Uterus (tissue), 4 donors: ENCODE results near the gene STARD7. TPM values are rescaled to one million over a fixed set of nuclear protein-coding genes. Genes with fewer than 3 reads are reported as not detected.

Experiments
- DNase-seq, 2 donors: peaks; one replicate each; pipeline ENCODE4 v3.0.0-alpha.2; 2019 to 2020
- H3K27ac ChIP-seq, 2 donors: fragments of 200-600 bp; sonication (generic); 1 replicate in 1 of 2; 2 replicates in 1 of 2; pipeline ENCODE4 v1.5.1; 2016 to 2018
- H3K27me3 ChIP-seq, 2 donors: fragments of 200-600 bp; sonication (generic); one replicate each; pipeline ENCODE4 v1.5.1; 2018 to 2019; ENCODE audit warnings: control low read depth in 1 of 2
- H3K36me3 ChIP-seq, 2 donors: fragments of 200-600 bp; sonication (generic); one replicate each; pipeline ENCODE4 v1.5.1; 2019; ENCODE audit warnings: control low read depth in 1 of 2
- H3K4me1 ChIP-seq, 2 donors: fragments of 200-600 bp; sonication (generic); one replicate each; pipeline ENCODE4 v1.5.1; 2018 to 2019; ENCODE audit warnings: control low read depth in 1 of 2
- H3K4me3 ChIP-seq, 2 donors: fragments of 200-600 bp; sonication (generic); 1 replicate in 1 of 2; 2 replicates in 1 of 2; pipeline ENCODE4 v1.5.1; 2018 to 2019; ENCODE audit warnings: mild to moderate bottlenecking in 1 of 2
- H3K9me3 ChIP-seq, 2 donors: fragments of 200-600 bp; sonication (generic); one replicate each; pipeline ENCODE4 v1.5.1; 2019; ENCODE audit warnings: control low read depth in 1 of 2
- POLR2A ChIP-seq, 2 donors: fragments of 450-650 bp; IDR thresholded peaks; one replicate each; pipeline ENCODE4 v1.6.1; 2016; ENCODE audit warnings: antibody characterized with exemption in 2 of 2, mild to moderate bottlenecking in 1 of 2, moderate library complexity in 1 of 2
- intact Hi-C: fragments of 100-400 bp; cut with DNase I; formaldehyde crosslinking; loops from one replicate; pipeline ENCODE4 v1.15.1; 2023; ENCODE audit warnings: low total_unique reads
- total RNA-seq, 4 donors: library from RNA; depleted of rRNA in 3 of 4; stranded (reverse); fragments of >200 nt in 3 of 4; gene quantifications; one replicate each; pipeline versions ENCODE4 v1.1.0 to v1.2.4, GENCODE V29; 2014 to 2023
- TF ChIP-seq, protein P1 (sequence below), 4 experiments: fragments of 200-600 bp in 2 of 4; fragments of 450-650 bp in 2 of 4; sonication (generic) in 2 of 4; IDR thresholded peaks; one replicate each; pipeline ENCODE4 v1.5.1; 2016 to 2019; ENCODE audit warnings: antibody characterized with exemption in 4 of 4, mild to moderate bottlenecking in 2 of 4, moderate library complexity in 1 of 4
- donor health status: DM: yes; HTN: yes; CAD: no.

The STARD7 gene
- total RNA-seq, 4 donors from 2014 or later: 53.5 to 128 (median 76.4) TPM

DNA sequence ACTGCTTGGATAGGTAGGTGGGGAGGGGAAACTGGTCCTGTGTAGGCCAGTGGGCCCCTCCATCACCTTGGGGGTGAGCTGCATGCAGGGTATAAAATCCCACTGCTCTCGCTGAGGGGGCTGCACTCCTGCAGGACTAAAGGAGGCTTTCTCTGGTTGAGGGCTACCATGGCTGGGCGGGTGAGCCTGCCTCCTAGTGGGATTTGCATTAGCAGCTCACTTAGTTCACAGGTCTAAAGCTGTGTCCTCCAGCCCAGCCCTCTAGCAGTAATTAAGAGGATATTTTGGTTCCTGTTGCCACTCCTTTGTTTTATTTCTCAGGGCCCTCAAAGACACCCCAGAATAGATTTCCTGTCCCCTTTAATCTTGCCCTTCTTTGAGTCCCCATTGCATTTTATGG is 32.6 kb upstream of the STARD7 start:
- H3K4me1 ChIP-seq: no peaks in the 10 kb centered on the region
- no peaks in the 10 kb centered on the region for H3K36me3 ChIP-seq
- H3K27me3 ChIP-seq: no peaks in the 10 kb centered on the region
- intact Hi-C loops: no loop called here
- H3K27ac ChIP-seq: no peak overlapping the region
- H3K4me3 ChIP-seq: no peak overlapping the region
- no peak for TF ChIP-seq POLR2A (IDR thresholded peaks at IDR 0.05)
- TF ChIP-seq, protein P1, sequence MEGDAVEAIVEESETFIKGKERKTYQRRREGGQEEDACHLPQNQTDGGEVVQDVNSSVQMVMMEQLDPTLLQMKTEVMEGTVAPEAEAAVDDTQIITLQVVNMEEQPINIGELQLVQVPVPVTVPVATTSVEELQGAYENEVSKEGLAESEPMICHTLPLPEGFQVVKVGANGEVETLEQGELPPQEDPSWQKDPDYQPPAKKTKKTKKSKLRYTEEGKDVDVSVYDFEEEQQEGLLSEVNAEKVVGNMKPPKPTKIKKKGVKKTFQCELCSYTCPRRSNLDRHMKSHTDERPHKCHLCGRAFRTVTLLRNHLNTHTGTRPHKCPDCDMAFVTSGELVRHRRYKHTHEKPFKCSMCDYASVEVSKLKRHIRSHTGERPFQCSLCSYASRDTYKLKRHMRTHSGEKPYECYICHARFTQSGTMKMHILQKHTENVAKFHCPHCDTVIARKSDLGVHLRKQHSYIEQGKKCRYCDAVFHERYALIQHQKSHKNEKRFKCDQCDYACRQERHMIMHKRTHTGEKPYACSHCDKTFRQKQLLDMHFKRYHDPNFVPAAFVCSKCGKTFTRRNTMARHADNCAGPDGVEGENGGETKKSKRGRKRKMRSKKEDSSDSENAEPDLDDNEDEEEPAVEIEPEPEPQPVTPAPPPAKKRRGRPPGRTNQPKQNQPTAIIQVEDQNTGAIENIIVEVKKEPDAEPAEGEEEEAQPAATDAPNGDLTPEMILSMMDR (IDR thresholded peaks at IDR 0.05): no peak
- no peak for DNase-seq
- no peaks in the 10 kb centered on the region for H3K9me3 ChIP-seq

DNA sequence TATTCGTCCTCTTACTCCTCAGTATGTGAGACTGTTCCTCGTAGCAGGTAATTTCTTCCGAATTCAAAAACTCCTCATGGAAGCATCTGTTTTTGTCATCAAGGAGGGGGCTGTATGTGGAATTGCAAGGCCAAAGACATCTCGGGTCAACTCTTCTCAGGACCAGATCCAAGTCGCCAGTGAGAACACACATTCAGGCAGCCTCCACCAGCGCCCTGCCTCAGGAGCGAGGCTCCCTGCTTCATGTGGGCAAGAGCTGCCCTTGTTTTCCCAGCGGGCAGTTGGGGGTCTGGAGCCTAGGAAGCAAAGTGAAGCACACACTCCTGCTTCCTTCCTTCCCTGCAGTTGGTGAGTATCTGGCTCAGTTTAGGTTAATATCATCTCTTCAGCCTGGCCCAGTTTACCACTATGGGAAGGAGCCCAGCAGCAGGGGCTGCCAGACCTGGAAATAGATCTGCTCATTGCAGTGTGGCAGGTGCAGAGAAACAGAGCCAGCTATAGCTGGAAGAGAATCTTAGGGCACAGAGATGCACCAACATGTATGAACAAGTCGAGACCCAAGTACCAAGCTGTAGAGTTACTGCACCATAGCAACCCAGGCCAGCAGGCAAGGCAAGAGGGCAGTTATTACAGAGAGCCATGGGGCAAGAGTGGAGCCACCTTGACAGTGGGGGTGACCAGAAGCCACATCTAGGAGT is 31.9 kb upstream of the STARD7 start:
- DNase-seq: no peak
- Histone ChIP-seq H3K27ac (no peak overlapping the region), H3K9me3 (no peaks in the 10 kb centered on the region), H3K4me3 (no peak overlapping the region), H3K4me1 (no peaks in the 10 kb centered on the region), H3K27me3 (no peaks in the 10 kb centered on the region), H3K36me3 (no peaks in the 10 kb centered on the region)
- intact Hi-C loops: no loop called here
- TF ChIP-seq POLR2A (IDR thresholded peaks at IDR 0.05): no peak
- TF ChIP-seq, protein P1 (IDR thresholded peaks at IDR 0.05): no peak

DNA sequence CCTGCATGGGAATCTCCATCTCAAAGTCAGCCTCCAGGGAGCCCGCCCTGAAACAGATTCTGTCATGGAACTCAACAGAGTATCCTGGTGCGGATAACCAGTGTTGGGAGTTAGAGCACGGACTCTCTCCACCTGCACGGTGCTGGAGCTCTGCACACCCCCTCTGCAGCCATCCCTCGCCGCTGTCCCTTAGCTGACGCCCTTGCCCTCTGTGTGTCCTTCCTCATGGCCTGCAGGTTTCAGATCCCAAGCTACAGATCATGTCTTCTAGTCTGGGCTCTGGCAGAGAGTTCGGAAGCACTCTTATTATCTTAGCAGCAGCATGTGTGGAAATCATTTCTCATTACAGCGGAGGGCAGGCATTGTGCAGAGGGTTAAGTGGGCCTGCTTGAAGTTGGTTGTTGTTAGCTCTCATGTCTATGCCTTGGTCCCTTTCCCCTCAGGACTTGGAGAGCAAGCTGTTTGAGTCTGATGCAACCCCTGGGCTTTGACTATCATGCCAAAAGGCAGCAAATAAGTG is 31.2 kb upstream of the STARD7 start:
- Histone ChIP-seq H3K36me3 (no peaks in the 10 kb centered on the region), H3K9me3 (no peaks in the 10 kb centered on the region), H3K4me3 (no peak overlapping the region), H3K27me3 (no peaks in the 10 kb centered on the region), H3K27ac (no peak overlapping the region), H3K4me1 (no peaks in the 10 kb centered on the region)
- no peak for DNase-seq
- intact Hi-C loops: no loop called here
- TF ChIP-seq POLR2A (IDR thresholded peaks at IDR 0.05): no peak
- TF ChIP-seq, protein P1 (IDR thresholded peaks at IDR 0.05): no peak

DNA sequence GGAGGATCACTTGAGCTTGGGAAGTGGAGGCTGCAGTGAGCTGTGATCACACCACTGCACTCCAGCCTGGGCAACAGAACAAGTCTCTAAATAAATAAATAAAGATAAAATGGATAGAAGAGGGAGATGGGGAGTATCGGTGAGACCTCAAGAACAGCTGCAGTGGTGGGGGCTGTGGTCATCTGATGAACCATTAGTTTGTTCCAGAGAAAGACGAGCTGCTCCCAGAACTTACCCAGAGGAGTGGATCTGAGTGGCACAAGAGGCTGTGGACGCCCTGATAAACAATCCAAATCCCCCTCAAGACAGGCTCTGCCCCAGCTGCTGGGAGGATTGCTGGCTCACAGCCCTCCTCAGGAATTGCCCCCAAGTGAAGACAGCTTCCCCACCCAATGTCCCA is 30.5 kb upstream of the STARD7 start:
- DNase-seq: no peak
- intact Hi-C loops: no loop called here
- Histone ChIP-seq H3K9me3 (no peaks in the 10 kb centered on the region), H3K36me3 (no peaks in the 10 kb centered on the region), H3K4me3 (no peak overlapping the region), H3K27ac (no peak overlapping the region), H3K4me1 (no peaks in the 10 kb centered on the region), H3K27me3 (no peaks in the 10 kb centered on the region)
- TF ChIP-seq POLR2A (IDR thresholded peaks at IDR 0.05): no peak

DNA sequence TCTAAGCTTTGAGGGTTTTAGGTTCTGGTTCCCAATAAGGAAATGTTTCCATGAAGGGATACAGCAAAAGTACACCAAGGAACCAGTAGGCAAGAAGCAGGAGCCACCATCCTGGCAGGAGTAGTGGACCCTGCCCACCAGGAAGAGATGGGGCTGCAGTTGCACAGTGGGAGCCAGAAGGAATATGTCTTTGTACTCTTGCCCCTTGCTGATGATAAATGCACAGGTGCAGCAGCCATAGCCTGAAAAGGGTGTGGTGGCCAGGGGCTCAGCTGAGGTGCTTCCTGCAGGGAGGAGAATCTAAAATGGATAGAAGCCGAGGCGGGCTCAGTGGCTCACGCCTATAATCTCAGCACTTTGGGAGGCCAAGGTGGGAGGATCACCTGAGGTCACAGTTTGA is 29.6 kb upstream of the STARD7 start:
- TF ChIP-seq POLR2A (IDR thresholded peaks at IDR 0.05): no peak
- TF ChIP-seq, protein P1 (IDR thresholded peaks at IDR 0.05): no peak
- H3K4me1 ChIP-seq: no peaks in the 10 kb centered on the region
- intact Hi-C loops: no loop called here
- no peaks in the 10 kb centered on the region for H3K9me3 ChIP-seq
- H3K27me3 ChIP-seq: no peaks in the 10 kb centered on the region
- no peak overlapping the region for H3K27ac ChIP-seq
- H3K4me3 ChIP-seq: no peak overlapping the region
- H3K36me3 ChIP-seq: no peaks in the 10 kb centered on the region
- no peak for DNase-seq
